ENCODE results near the gene RBBP6.

The RBBP6 gene

DNA sequence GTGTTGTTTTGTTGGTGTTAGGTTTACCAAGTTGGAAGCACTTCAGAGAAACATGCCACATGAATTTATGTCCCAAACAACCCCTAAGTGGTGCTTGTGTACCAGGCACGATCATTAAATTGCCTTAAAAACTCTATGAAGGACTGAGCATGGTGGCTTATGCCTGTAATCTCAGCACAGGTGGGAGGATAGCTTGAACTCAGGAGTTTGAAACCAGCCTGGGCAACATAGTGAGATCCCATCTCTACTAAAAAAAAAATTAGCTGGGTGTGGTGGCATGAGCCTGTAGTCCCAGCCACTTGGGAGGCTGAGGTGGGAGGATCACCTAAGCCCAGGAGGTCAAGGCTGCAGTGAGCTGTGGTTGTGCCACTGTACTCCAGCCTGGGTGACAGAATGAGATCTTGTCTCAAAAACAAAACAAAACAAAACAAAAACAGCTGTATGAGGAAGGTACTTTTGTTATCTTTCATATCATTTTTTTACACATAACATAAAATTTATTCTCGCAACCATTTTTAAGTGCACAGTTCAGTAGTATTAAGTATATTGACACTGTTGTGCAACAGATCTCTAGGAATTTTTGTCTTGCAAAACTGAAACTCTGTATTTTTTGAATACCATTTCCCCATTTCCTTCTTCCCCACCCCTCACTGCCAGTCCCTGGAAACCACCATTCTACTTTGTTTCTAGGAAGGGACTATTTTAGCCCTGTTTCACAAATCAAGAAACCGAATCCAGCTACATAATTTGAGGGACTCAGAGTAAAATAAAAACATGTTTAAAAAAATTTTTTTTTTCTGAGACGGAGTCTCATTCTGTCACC, 14.3 kb upstream of the RBBP6 start:
- no peak for DNase-seq

- DNase-seq = no peak
Measured at GRCh38 chr16:24525970-24526559, 13.3 kb upstream of the RBBP6 start.

DNA sequence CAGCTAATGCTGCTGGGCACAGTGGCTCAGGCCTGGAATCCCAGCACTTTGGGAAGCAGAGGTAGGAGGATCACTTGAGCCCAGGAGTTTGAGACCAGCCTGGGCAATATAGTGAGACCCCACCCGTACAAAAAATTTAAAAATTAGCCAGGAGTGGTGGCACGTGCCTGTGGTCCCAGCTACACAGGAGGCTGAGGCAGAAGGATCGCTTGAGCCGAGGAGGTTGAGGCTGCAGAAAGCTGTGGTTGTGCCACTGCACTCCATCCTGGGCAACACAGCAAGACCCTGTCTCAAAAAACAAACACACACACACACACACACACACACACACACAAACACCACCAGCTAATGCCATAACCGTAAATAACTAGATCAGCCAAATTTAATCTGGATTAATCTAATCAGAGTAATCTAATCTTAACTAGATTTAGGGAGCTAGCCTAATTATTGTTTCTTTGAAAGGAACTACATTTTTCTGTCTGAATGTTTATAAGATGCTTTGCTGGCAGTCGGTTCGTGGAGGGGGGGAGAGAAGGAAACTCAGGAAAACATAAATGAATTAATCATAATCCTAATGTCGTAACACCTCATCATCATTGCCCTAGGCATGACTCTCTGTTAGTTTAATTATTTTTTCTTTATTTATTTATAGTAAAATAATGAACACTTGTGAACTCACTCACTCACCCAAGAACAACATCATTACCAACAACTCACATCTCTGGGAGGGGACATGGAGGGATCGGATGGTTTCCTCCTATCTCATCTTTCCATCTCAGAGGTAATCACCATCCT, 12.5 kb upstream of the RBBP6 start:
- DNase-seq = no peak

DNA sequence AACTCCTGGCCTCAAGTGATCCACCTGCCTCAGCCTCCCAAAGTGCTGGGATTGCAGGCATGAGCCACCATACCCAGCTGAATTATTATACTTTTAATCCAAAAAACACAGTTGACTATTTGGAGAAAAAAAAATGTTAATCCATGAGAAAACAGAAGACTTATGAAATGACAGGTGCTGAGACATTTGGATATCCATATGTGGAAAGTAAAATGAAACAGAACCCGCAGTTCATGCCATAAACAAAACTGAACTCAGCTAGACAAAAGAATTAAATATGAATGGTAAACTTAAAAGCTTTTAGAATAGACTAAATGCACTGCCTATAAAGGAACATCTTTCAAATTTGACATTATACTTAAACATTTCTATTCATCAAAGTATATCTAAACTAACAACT, 8.2 kb upstream of the RBBP6 start:
- DNase-seq = no peak

- DNase-seq = no peak
Measured at GRCh38 chr16:24534620-24535019, 4.7 kb upstream of the RBBP6 start.

- no peak for DNase-seq
Measured at GRCh38 chr16:24535827-24536226, 3.5 kb upstream of the RBBP6 start.

GRCh38 chr16:24536671-24537070, 2.7 kb upstream of the RBBP6 start:
- DNase-seq = no peak

DNA sequence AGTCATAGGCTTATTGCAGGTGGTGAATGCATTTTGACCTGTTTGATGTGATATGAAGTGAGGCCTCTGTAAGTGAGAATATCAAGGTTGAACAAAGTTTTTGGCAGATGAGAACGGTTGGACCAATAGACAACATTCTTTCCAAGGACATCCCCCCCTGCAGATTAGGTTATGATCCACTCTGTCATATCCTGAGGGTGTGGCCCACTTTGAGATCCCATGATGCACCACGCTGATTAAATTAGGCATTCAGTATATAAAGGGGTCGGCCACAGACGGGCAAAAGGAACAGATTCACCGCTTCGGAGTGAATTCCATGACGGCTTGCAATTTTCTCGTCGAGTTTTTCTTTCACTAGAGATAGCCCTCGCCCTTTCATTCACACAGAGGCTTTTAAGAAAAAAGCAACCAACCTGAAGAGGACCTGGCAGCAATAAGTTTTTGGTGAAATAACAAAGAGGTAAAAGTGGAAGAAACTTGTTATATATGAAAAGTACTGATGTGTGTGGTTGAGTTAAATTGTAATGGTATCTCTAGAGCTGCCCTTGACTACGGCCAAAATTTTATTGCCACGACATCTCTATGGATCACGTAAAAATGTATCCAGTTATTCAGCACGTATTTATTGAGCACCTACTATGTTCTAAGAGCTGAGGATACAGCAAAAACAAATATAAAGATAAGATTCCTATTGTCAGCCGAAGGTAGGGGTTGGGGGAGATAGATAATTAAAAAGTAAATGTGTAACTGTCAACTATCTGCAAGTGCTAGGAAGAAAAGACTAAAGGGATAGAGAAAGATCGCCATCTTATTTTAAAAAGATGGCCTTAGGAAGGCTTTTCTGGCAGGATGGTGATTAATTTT, 1.7 kb upstream of the RBBP6 start:
- no peak for DNase-seq

DNA sequence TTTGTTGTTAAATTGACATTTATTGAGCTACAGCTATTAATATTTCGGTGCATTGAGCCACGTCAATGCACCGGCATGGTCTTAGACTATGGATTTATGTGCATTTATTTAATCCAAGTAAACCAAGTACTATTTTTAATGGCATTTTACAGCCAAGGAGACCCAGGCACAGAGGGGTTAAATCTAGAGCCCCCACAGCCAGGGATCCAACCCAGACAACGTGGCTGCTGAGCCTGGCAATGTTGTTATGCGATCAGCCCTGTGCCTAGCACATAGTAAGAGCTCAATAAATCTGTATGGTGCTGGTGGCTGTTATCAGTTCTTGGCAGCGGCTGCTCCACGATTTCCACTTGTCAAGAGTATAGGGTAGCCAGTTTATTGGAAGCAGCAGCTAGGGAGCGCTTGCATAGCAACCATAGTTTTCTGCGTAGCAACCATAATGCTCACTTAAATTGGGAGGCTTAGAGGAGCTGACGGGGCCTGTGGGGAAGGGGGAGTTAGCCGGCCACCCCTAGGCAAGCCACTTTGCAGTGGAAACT, 541 bp upstream of the RBBP6 start:
- peak; percentile 86 for DNase-seq

- DNase-seq = no peak
Measured at GRCh38 chr16:24539850-24540601, 660 bp downstream of the RBBP6 start.

DNA sequence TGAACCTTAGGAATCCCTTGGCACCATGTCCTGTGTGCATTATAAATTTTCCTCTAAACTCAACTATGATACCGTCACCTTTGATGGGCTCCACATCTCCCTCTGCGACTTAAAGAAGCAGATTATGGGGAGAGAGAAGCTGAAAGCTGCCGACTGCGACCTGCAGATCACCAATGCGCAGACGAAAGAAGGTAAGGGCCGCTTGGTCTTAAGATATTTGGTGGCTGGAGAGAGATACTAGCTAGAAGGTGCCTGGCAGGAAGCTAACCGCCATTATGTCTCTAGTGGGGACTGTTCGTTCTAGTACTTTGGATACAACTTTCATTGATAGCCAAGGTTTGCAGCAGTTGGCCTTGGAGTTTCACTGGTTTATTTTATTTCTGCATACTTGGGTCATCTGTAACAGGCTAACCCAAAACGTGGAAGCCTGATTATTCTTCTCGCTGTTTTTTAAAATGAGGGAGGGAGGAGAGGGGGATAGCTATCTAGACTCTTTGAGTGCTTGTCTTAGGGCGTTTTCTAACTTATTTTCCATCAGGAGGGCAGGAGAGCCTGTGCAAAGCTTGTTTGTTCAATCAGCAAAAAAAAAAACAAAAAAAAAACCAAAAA, 1.3 kb downstream of the RBBP6 start:
- DNase-seq = peak; percentile 19

GRCh38 chr16:24541233-24541933, 2.0 kb downstream of the RBBP6 start:
- no peak for DNase-seq

GRCh38 chr16:24543949-24544348, 4.6 kb downstream of the RBBP6 start:
- no peak for DNase-seq

DNA sequence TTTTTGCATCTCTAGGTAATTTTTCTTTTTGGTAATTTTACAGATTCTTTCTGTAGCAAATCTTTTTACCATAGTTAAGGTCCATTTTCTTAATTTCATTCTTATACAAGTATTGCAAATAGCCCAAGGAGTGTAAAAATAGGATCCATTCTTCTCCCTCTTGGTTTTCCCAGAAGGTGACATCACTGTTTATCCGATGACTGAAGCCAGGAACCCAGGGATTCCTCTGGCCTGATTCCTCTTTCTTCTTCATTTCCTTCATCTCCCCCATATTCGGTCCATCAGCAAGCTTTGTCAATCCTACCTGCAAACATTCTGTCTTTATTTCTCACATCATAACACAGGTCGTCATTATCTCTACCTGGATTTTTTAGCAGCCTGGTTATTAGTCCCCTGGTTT, 5.3 kb downstream of the RBBP6 start:
- DNase-seq = no peak

DNA sequence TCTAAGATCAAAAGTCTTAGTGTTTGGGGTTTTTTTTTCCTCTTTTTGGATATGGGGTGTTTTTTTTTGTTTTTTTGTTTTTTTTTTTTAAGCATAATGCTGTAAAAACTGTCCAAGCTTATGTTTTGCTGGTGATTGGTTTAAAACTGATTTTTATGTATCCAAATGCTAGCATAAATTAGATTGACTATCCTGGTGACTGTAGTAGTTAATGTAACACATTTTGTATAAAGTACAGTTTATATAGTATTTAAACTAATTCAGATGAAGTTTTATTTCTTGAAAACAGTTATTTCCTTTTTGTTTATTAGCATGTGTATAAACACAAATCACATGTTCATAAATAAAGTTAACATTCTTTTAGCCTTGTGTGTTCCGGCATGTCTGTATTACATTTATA, 10.9 kb downstream of the RBBP6 start:
- DNase-seq = no peak

GRCh38 chr16:24552705-24553246, 13.4 kb downstream of the RBBP6 start:
- no peak for DNase-seq

DNA sequence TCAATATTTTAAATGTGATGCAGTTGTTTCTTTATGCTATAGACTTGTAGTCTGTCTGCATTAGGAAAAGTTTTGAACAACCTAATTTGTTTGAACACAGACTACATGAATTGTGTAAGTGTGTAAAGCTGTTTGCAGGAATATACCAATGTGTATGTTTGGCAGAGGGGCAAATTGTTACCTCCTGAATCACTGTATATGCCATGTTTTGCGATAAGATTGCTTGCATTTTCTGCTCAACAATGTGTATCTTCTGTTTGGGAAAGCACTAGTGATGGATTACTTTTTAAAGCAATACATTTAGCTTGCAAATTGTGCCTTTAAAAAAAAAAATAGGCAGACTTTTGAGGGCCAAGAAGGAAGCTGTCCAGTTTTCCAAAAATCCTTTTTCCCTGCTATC, 14.6 kb downstream of the RBBP6 start:
- no peak for DNase-seq

- DNase-seq = no peak
Measured at GRCh38 chr16:24555346-24555872, 16.0 kb downstream of the RBBP6 start.

DNA sequence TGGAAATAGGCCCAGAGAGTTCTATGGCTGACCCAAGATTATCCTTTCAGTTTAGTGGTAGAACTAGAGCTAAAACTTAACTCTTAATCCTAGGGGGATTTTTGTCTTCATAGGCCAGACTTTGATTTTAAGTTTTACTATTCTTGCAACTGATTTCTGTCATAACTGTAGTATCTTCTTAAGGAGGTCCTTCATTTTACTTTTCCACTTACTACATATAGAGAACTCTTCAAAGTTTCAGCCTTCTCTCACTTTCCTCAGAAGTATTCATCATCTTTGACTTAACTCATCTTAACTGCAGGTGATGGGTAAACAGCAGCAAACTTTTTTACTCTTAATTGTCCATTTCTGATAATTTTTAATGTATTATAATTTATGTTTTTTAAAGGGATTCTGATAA, 23.4 kb downstream of the RBBP6 start:
- DNase-seq = no peak

DNA sequence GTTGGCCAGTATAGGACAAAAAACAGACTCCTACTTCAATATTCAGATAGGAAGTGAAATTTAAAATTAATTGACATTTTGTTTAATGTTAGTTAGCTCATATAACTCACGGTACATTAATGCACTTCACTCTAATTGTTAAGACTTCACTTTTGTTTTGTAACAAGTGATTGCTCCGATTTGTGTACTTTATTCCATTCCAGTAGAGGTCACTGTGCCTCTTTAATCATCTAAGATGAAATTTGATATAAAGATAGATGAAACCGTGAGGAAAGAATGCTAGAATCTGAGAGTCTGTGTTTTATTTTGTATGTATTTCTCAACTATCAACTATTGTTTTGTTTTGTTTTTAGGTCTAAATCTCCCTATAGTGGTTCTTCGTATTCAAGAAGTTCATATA, 29.0 kb downstream of the RBBP6 start:
- no peak for DNase-seq
